HG02885 (cell line): ENCODE results near the gene CNTN4.

ENCODE experiments used
- ATAC-seq: cut with Tn5 transposase; IDR thresholded peaks from one replicate; pipeline ENCODE4 v1.9.1; 2021; ENCODE audit warnings: mild to moderate bottlenecking; ENCODE audit not compliant: unreplicated experiment, poor library complexity

The CNTN4 gene

DNA sequence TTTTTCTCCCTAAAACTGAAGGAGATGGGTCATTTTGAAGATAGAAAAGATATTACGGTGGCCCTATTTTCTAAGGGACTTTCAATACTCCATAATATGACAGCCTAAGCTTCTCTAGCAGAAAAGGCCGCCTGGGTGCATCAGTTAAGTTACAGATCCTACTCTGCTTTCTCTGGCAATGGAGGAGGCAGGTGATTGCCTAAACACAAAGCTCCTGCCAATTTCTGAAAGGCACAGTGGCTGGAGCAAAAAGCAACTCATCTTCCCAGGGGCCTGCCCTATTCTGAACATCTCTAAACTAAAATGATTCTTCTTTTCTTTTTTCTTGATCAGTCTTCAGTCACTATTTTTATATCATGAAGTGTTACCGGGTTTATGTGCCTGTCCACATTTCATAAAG is 276.7 kb downstream of the CNTN4 start:
- ATAC-seq, result no peak

- no peak for ATAC-seq
Measured at GRCh38 chr3:2377281-2377680, 278.6 kb downstream of the CNTN4 start.

- ATAC-seq, result no peak
Measured at GRCh38 chr3:2390926-2391532, 292.4 kb downstream of the CNTN4 start.

- ATAC-seq, result no peak
Measured at GRCh38 chr3:2391896-2392295, 293.2 kb downstream of the CNTN4 start.

- no peak for ATAC-seq
Measured at GRCh38 chr3:2392981-2393380, 294.3 kb downstream of the CNTN4 start.

- ATAC-seq, result no peak
Measured at GRCh38 chr3:2415083-2415482, 316.4 kb downstream of the CNTN4 start.

- no peak for ATAC-seq
Measured at GRCh38 chr3:2420919-2421318, 322.3 kb downstream of the CNTN4 start.

- no peak for ATAC-seq
Measured at GRCh38 chr3:2423143-2423542, 324.5 kb downstream of the CNTN4 start.

DNA sequence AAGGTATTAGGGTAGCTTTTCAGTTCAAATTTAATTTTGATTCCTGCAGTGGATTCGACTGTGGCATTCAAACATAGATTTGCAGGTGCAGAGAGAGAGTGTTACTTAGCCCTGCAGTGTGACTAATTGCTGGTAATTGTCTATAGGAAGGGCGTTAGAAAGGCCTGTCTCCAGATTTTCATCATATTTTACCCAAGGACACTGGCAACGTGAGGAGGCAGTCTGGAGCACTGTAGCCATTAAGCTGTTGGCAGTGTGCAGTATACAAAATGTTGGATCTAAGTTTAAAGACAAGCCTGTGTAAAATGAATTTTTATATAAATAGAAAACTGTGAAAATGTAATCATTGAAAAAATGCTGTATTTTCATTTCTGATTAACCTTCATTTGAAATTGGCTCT is 342.9 kb downstream of the CNTN4 start:
- ATAC-seq, result no peak

DNA sequence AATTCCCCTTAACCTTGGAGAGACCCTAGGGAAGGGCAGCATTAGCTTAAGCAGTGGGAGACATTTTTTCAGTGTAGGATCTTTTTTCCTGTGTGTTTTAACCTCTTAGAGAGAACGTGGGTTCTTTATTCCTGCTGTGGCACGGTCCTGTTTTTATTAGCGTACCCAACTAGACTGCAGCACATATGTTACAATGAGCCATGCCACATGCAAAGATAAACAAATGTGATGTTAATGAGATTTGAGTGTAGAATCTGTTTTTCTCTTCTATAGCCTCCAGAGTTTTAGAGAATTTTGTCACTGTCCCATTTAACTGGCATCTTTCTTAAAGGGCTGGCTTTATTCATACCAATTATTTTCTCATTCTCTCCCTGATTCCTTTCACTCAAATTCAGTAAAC is 347.5 kb downstream of the CNTN4 start:
- ATAC-seq, result no peak

- no peak for ATAC-seq
Measured at GRCh38 chr3:2452249-2452648, 353.6 kb downstream of the CNTN4 start.

DNA sequence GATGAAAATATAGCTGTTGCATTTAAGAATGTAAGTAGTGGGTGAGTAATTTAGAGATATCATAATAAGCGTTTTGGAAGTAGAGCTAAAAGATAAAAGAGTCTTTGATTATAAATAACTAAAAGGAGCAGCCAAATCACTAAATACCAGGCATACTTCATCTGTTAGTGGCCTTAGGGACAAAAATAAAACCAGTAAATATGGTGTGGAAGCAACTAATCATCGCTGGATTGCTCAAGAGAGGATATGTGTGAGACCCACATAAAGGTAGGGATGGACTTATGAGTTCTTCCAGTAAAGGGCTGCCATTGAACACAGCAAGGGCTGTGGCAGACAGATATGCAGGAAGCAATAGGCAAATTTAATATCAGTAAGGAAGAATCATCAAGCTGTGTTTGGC is 356.2 kb downstream of the CNTN4 start:
- ATAC-seq, result no peak

GRCh38 chr3:2456788-2457187 is 358.1 kb downstream of the CNTN4 start:
- ATAC-seq, result no peak

- ATAC-seq, result no peak
Measured at GRCh38 chr3:2458816-2459215, 360.1 kb downstream of the CNTN4 start.

- ATAC-seq, result no peak
Measured at GRCh38 chr3:2465842-2466241, 367.2 kb downstream of the CNTN4 start.

GRCh38 chr3:2468816-2469215 is 370.1 kb downstream of the CNTN4 start:
- ATAC-seq, result no peak

DNA sequence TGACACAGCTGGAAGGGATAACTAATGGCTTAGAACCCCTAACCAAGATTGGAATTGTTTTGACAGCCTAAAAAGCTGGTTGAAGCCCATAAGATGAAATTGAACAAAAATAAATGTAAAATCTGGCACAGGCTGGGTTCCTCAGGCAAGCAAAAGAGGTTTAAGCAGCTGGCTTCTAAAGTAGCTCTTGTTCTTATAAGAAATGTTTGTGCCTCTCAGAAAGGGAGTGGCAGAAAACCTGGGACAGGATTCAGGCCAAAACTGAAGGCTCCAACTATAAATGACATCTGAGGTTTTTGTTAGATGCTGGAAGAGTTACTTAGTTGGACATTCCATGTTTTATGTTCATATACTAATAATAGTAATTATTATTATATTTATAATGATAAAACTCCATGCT is 378.3 kb downstream of the CNTN4 start:
- no peak for ATAC-seq

DNA sequence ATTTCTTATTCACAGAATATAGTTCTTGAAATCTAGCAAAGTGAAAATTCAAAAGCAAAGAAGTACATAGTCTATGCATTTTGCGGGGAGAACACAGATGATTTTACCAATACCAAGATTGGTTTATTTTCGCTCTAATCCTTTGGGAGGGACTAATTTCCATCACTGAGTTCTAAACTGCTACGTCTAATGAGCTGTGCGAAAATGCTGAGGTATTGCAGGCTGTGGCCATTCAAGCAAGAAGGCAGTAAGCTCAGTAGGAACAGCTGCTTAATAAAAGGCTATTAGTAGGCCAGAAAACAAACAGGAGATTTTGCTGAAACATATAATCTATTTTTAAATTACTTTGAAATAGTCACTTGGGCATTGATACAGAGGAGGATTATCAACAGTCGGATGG is 379.0 kb downstream of the CNTN4 start:
- no peak for ATAC-seq

- no peak for ATAC-seq
Measured at GRCh38 chr3:2484162-2485026, 385.7 kb downstream of the CNTN4 start.

DNA sequence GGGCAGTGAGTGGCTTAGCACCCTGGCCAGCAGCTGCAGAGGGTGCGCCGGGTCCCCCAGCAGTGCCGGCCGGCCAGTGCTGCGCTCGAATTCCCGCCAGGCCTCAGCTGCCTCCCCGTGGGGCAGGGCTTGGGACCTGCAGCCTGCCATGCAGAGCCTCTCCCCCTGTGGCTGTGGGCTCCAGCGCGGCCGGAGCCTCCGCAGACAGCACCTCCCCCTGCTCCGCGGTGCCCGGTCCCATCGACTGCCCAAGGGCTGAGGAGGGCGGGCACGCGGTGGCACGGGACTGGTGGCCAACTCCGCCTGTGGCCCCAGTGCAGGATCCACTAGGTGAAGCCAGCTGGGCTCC is 386.3 kb downstream of the CNTN4 start:
- ATAC-seq, result no peak

GRCh38 chr3:2495746-2496145 is 397.1 kb downstream of the CNTN4 start:
- no peak for ATAC-seq

DNA sequence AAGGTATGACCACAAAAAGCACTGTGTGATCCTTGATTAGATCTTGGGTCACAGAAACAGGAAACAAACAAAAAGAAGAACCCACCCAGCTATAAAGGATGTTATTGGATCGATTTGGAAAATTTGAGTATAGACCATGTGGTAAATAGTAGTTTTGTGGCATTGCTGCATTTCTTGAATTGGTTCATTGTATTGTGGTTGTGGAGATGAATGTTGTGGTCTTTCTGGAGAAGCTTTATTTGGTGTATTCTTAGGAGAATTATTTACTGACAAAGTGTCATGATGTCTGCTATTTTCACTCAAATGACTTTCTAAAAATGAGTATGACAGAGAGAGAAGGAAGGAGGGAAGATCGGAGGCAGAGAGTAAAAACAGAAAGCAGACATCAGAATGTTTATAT is 406.2 kb downstream of the CNTN4 start:
- no peak for ATAC-seq
